ENCODE data around the gene FUT2.

FUT2 gene

DNA sequence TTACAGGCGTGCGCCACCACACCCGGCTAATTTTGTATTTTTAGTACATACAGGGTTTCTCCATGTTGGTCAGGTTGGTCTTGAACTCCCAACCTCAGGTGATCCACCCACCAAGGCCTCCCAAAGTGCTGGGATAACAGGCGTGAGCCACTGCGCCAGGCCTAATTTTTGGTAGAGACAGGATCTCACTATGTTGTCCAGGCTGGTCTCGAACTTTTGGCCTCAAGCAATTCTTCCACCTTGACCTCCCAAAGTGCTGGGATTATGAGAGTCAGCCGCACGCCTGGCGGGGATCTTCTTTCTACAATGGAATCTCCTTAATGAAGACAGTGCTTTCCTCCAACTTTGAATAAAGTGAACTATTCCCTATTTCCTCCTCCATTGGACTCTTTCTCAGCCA is 38.9 kb downstream of the FUT2 start:
- no peak for DNase-seq

DNA sequence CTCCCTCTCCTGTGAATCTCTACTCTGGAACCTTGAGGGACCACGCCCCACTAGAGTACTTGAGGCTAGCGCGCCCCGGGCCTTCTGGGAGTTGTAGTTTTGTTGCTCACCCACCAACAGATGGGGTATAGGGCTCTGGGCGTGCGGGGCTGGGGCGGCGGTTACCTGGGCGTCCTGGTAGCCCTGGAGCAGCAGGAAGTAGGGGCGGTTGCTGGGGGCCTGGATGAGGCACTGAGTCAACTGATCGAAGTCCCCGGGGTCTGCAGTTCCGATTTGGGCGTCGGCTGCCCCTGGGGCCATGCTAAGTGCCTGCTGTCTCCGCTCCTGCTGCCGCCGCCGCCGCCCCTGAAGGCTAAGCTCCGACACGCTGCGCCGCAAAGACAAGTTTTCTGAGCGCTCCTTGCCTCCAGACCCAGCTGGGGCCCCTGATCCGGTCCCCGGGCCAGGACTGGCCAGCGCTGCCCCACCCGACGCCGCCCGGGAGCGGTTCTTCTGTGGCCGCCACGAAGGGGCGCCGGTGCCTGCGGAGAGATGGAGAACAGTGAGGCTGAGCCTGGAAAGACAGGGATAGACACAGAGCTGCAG is 39.4 kb downstream of the FUT2 start:
- peak; percentile 84 for DNase-seq

DNA sequence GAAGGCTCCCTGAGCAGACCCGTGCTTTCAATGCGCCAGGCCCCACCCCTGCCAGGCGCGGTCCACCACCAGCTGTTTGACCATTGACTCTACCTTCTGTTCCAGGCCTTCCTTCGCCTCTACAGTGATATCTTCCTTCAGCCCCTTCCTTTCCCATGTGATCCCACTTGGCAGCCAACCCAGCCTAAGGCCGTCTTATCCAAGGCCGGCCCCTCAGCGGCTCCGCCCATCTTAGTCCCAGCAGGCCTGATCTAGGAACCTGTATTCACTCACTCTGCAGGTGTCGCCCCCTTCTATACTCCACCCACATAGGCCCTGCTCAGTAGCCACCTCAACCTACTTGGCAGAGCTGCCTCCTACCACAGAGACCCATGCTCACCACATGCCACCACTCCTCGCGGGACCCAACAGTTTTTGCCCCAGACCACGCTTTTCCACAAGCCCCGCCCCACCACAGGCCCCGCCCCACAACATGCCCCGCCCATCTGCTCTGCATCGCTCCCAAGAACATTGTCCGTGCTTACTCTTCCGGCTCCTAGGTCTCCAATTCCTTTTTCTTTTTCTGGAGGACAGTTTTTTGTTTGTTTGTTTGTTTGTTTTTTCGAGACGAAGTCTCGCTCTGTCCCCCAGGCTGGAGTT is 41.7 kb downstream of the FUT2 start:
- DNase-seq, result no peak

DNA sequence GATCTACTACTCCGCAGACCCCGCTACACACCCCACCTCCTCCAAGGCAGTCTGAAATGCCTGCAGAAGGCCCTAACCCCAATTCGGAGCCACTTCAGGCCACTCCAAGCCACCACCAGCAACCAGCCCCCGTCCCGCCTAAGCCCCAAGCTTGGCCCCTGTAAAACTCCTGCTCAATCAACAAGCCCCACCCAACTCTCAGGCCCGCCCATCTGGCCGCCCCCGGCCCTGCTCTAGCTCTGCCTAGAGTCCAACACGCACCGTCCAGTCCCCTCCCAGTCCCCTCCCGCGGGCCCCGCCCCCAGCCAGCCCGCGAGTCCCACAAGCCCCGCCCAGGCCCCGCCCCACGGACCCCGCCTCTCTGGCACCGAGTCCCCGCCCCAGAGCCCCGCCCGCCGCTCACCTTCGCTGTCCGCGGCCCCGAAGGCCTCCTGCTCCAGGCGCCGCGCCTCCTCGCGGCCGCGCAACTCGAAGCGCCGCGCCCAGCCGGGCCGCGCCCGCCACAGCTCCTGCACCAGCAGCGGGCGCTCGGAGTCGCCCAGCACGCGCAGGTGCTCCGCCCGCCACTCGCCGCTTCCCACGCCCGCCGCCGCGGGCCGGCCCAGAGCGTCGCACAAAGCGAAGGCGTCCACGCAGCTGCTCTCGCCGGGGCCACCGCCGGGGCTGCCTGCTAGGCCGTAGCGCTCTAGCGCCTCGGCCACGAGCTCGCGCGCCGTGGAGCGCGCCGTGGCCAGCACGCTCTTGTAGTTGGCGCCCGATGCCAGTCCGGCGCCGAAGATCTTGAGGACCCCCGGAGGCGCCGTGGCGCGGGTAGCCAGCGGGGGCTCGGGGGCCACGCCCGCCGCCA is 43.0 kb downstream of the FUT2 start:
- DNase-seq, result peak; percentile 91

DNA sequence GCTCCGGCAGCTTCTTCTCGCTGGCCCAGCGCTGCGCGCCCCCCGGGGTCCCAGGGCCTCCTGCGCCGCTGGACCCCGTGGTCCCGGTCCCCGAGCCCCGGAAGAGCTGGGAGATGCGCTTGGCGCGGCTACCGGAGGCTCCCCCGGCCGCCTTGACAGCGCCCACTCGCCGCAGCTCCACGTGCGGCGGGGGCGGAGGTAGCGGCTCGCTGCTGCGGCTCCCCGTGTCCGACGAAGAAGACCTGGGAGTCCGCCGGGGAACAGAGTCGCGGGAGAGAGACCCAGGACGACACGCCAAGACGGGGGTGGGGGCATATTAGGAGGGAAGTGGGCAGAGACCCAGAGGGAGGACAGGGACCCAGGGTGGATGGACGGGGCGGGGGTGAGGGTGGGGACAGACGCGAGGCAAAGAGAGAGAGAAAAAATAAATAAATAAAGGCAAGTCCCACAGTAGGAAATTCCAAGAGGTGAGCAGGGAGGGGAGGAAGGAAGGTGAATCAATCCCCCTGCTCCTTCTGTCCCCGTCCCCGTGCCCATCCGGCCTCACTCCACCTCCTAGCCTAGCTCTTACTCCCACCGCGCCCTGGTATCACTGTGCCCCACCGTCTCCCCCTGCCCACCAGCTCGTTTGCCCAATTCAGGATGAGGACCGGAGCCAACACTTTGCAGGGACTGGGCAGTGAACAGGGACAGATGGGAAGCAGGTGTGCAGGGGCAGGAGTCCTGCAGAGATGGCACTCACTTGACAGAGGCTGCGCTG is 43.8 kb downstream of the FUT2 start:
- DNase-seq, result no peak

GRCh38 chr19:48740164-48740972 is 44.6 kb downstream of the FUT2 start, which contains the start of gene RASIP1:
TSS of gene RASIP1 (minus strand) at chr19:48740610. CDS start at chr19:48740282, 328 bp downstream.
- no peak for DNase-seq

GRCh38 chr19:48741129-48741999 is 45.6 kb downstream of the FUT2 start:
- no peak for DNase-seq

GRCh38 chr19:48742096-48742495 is 46.3 kb downstream of the FUT2 start:
- DNase-seq, result no peak

GRCh38 chr19:48745208-48745995 is 49.6 kb downstream of the FUT2 start:
- no peak for DNase-seq

GRCh38 chr19:48746110-48746509 is 50.3 kb downstream of the FUT2 start:
- no peak for DNase-seq

GRCh38 chr19:48746738-48747575 is 51.2 kb downstream of the FUT2 start, which contains the start of gene IZUMO1:
TSS of gene IZUMO1 (minus strand) at chr19:48746909. CDS start at chr19:48745859, 1,050 bp downstream.
- DNase-seq, result no peak

- no peak for DNase-seq
Observed at GRCh38 chr19:48749571-48750198, 53.9 kb downstream of the FUT2 start.

DNA sequence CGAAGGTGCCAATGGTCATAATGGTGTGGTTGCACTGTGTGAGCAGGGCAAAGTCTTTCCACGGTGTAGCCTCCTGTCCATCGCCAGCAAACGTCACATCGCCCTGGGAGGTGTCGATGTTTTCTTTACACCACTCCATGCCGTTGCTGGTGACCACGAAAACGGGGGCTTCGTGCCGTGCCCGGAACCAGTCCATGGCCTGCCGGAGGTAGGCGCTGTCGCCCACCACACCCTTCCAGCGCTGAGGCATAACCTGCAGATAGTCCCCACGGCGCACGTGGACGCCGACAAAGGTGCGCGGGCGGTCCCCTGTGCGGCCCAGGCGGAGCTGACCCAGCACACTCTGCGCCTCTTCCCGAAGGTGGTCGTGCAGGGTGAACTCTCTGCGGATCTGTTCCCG is 54.6 kb downstream of the FUT2 start:
- DNase-seq, result no peak

DNA sequence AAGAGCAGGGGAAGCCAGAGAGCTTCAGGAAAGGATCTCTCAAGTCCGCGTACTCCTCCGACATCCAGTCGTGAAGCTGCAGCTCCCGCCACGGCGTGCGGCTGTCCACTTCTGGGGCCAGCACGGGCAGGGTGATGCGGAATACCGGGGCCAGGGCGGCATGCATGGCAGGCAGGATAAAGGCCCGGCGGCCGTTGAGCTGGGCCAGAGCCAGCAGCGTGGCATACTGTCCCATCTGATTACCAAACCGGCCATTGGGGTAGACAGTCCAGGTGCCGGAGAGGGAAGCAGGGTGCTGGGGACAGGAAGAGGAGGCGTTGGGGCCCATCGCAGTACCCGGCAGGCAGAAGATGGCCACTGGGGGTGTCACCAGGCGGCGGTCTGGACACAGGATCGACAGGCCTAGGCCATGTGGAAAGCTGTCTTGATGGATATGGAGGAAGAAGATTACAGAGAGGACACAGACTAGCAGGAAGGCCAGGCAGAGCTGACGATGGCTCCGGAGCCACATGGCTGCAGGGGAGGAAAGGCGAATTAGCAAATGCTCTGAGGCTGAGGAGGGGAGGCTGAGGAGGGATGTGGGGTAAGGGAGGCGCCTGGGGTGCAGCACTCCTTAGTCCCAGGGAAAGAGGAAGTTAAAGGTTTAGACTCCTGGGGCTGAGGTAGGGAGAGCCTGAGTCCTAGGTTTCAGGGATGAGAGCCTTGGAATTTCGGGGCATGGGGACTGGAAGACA is 55.2 kb downstream of the FUT2 start:
- no peak for DNase-seq

GRCh38 chr19:48751845-48752495 is 56.2 kb downstream of the FUT2 start:
- no peak for DNase-seq

DNA sequence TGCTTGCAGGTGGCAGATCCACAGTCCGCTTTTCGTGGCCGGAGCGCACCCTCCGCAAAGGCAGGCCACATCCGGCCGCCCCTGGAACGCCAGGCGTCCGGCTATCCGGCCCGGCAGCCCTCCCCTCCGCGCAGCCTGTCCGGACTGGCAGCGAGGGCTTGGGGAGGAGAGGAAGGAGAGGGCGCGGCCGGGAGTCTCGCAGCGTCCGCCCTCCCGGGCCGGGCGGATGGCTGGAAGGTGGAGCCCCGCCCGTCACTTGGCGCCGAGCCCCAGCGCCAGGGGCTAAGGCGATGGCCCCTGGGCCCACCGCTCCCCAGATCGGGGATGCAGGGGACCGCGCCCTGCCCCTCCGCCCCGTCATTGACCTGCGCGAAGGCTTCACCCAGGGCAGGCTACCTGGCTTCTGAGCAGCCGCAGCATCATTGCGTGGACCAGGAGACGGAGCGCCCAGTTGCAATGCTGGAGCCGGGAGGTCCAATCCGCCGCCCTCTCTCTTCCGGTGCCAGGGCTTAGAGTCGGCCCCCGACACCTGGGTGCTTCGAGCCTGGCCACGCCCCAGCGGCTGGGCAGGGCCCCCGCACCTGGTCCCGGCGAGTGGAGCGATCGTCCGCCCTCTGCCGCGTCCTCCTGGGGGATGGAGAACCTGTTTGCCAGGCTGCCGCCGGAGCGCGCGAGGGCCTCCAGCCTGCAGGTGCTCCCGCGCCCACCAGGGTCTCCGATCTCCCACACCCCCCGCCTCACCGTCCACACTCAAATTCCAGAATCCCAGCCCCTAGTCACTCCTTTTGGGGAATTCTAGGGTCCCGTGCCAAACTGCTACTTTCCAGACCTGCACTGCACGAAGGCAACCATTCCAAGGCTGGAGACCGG is 57.0 kb downstream of the FUT2 start, which contains the start of gene FUT1:
Gene FUT1, minus strand, starts transcription at position 146 of the 870 bp plus-strand sequence. CDS start 1,360 bp downstream, outside the sequence.
- DNase-seq, result peak; percentile 97
